ENCODE results near the gene MORN5.
"Not testable (repeated sequence)": the region's sequence is repeated elsewhere in the genome, so short reads cannot be mapped to it uniquely, and the experiment has no call there.

Gene MORN5

GRCh38 chr9:122159026-122159924 is at the start of gene MORN5, which contains the start of gene NDUFA8:
Gene MORN5 (plus strand): TSS chr9:122159908. CDS start chr9:122159973, 65 bp downstream.
Gene NDUFA8 (minus strand): TSS chr9:122159779. CDS start chr9:122159677, 102 bp downstream.
- peak; percentile 93 for DNase-seq

- DNase-seq = no peak
These were observed 49.4 kb upstream of the MORN5 start for GRCh38 chr9:122110100-122110833.

GRCh38 chr9:122111413-122112085 is 48.2 kb upstream of the MORN5 start:
- no peak for DNase-seq

GRCh38 chr9:122112238-122112637 is 47.5 kb upstream of the MORN5 start:
- DNase-seq = no peak

GRCh38 chr9:122113574-122113973 is 46.1 kb upstream of the MORN5 start:
- DNase-seq = no peak

GRCh38 chr9:122115176-122116035 is 44.3 kb upstream of the MORN5 start:
- no peak for DNase-seq

- DNase-seq = no peak
These were observed 43.7 kb upstream of the MORN5 start for GRCh38 chr9:122116040-122116439.

GRCh38 chr9:122116448-122117173 is 43.1 kb upstream of the MORN5 start:
- DNase-seq = no peak

- not testable (repeated sequence) for DNase-seq
These were observed 42.5 kb upstream of the MORN5 start for GRCh38 chr9:122117241-122117640.

GRCh38 chr9:122118343-122119165 is 41.2 kb upstream of the MORN5 start:
- no peak for DNase-seq

- DNase-seq = no peak
These were observed 40.6 kb upstream of the MORN5 start for GRCh38 chr9:122119166-122119521.

GRCh38 chr9:122119721-122120120 is 40.0 kb upstream of the MORN5 start:
- no peak for DNase-seq

GRCh38 chr9:122120316-122121071 is 39.2 kb upstream of the MORN5 start:
- no peak for DNase-seq

GRCh38 chr9:122121391-122121790 is 38.3 kb upstream of the MORN5 start:
- no peak for DNase-seq

GRCh38 chr9:122121931-122122330 is 37.8 kb upstream of the MORN5 start:
- DNase-seq = no peak

- no peak for DNase-seq
These were observed 37.2 kb upstream of the MORN5 start for GRCh38 chr9:122122468-122122867.

GRCh38 chr9:122122903-122123632 is 36.6 kb upstream of the MORN5 start:
- DNase-seq = peak; percentile 29

- DNase-seq = no peak
These were observed 35.7 kb upstream of the MORN5 start for GRCh38 chr9:122124048-122124447.

- DNase-seq = no peak
These were observed 35.2 kb upstream of the MORN5 start for GRCh38 chr9:122124528-122124927.

Data from NCI-H1694 (cell line).